Ovary (tissue), 9 donors: ENCODE data around the gene CPVL. TPM values are rescaled to one million over a fixed set of nuclear protein-coding genes. Genes with fewer than 3 reads are reported as not detected.

Experiments used
- DNase-seq, 5 donors: peaks; one replicate each; pipeline ENCODE4 v3.0.0-alpha.2; 2019 to 2020
- H3K27ac ChIP-seq, 2 donors: fragments of 200-600 bp; one replicate each; pipeline versions ENCODE4 v1.5.1 to v1.8.0; 2019 to 2022
- H3K27me3 ChIP-seq: fragments of 200-600 bp; one replicate; pipeline ENCODE4 v1.8.0; 2022
- H3K36me3 ChIP-seq: fragments of 200-600 bp; sonication (generic); one replicate; pipeline ENCODE4 v1.5.1; 2019
- H3K4me1 ChIP-seq: one replicate; pipeline ENCODE4 v1.8.1; 2013; ENCODE audit warnings: mild to moderate bottlenecking, moderate library complexity; ENCODE audit not compliant: insufficient read depth
- H3K4me3 ChIP-seq: fragments of 200-600 bp; sonication (generic); one replicate; pipeline ENCODE4 v1.5.1; 2017
- H3K9me3 ChIP-seq, 2 donors: fragments of 200-600 bp in 1 of 2; sonication (generic) in 1 of 2; one replicate each; pipeline versions ENCODE4 v1.5.1 to v1.8.1; 2013 to 2019; ENCODE audit warnings: mild to moderate bottlenecking in 1 of 2, moderate library complexity in 1 of 2
- CTCF ChIP-seq, 3 donors: fragments of 450-650 bp in 2 of 3; fragments of 200-600 bp in 1 of 3; IDR thresholded peaks; one replicate each; pipeline versions ENCODE4 v1.5.1 to v1.8.0; 2016 to 2022; ENCODE audit warnings: antibody characterized with exemption in 3 of 3, mild to moderate bottlenecking in 1 of 3
- EP300 ChIP-seq: sonication (generic); formaldehyde crosslinking; IDR thresholded peaks from one replicate; pipeline ENCODE4 v1.6.1; 2017; ENCODE audit warnings: antibody characterized with exemption
- POLR2A ChIP-seq: fragments of 450-650 bp; IDR thresholded peaks from one replicate; pipeline ENCODE4 v1.6.1; 2017; ENCODE audit warnings: antibody characterized with exemption, mild to moderate bottlenecking, moderate library complexity
- WGBS, 3 donors: extraction: QIAGEN DNeasy Blood & Tissue Kit in 1 of 3; methylation state at CpG; one replicate each; pipeline versions ENCODE4 v1.1.5 to v1.1.7; 2013 to 2017; 5-methylcytosine and 5-hydroxymethylcytosine counted together
- intact Hi-C, 4 donors: fragments of 100-400 bp; cut with DNase I; formaldehyde crosslinking; loops; one replicate each; pipeline versions ENCODE4 v1.11.0 to v1.15.1; 2022 to 2023
- polyA plus RNA-seq, 2 donors: library from polyadenylated mRNA; stranded (reverse); fragments of 200-250 nt in 1 of 2; fragments of 350-450 nt in 1 of 2; fragmentation: Illumina TruSeq in 1 of 2; extraction: RNeasy Lipid Tissue Mini Kit (QIAGEN cat#74804) in 1 of 2; gene quantifications; one replicate each; pipeline ENCODE4 v1.2.3, GENCODE V29; 2013 to 2014
- total RNA-seq, 7 donors: library from RNA; depleted of rRNA in 2 of 7; stranded (reverse); fragments of >200 nt in 2 of 7; fragmentation: NEBNext Ultra II Directional in 3 of 7; extraction: Animal tissue kit (Norgen Biotek cat#: 25700) in 3 of 7; gene quantifications; one replicate each; pipeline versions ENCODE4 v1.1.0 to v1.2.4, GENCODE V29; 2016 to 2023
- donor health status: DM: no; HTN: no; CAD: no; lungs with moderate emphysema.
- donor health status: DM: no; HTN: no; CAD: no.
- donor health status: Bipolar disorder and iron deficiency.
- donor health status: DM: yes; HTN: yes; CAD: no.
- donor health status: DM: no; HTN: no; CAD: no.
- donor health status: DM: yes; HTN: yes; CAD: no.

Gene CPVL
- total and polyA plus RNA-seq, 9 donors = 10.6 to 88.9 (median 20.9) TPM

GRCh38 chr7:29086545-29086944 lies 59.8 kb downstream of the CPVL start:
- DNase-seq = no peak
- H3K4me3 ChIP-seq = no peak overlapping the region

GRCh38 chr7:29084832-29085231 lies 61.5 kb downstream of the CPVL start:
- TF ChIP-seq POLR2A = no peak
- no peak for TF ChIP-seq CTCF (IDR thresholded peaks at IDR 0.05)
- no peak for TF ChIP-seq EP300
- no peaks in the 10 kb centered on the region for H3K27me3 ChIP-seq
- H3K36me3 ChIP-seq = no peaks in the 10 kb centered on the region
- no peak overlapping the region for H3K27ac ChIP-seq
- H3K4me1 ChIP-seq = no peaks in the 10 kb centered on the region
- intact Hi-C loops = no loop called here
- H3K4me3 ChIP-seq = no peak overlapping the region
- no peaks in the 10 kb centered on the region for H3K9me3 ChIP-seq
- DNase-seq = no peak

More at GRCh38 chr7:29086545-29086944, 59.8 kb downstream of the CPVL start:
- no peaks in the 10 kb centered on the region for H3K9me3 ChIP-seq
- no peaks in the 10 kb centered on the region for H3K27me3 ChIP-seq
- no peaks in the 10 kb centered on the region for H3K36me3 ChIP-seq
- peaks cover 4% of the 10 kb centered on the region for H3K4me1 ChIP-seq
- intact Hi-C loops = no loop called here
- H3K27ac ChIP-seq = no peak overlapping the region
- 79 to 92% (median 90%) methylated on average over 2 of the region's 2 CpGs for WGBS, 3 donors
- TF ChIP-seq POLR2A (no peak), CTCF (IDR thresholded peaks at IDR 0.05) (no peak), EP300 (no peak)

GRCh38 chr7:29080803-29081202 lies 65.5 kb downstream of the CPVL start:
- Histone ChIP-seq H3K9me3 (no peaks in the 10 kb centered on the region), H3K27ac (no peak overlapping the region), H3K36me3 (no peaks in the 10 kb centered on the region), H3K4me1 (no peaks in the 10 kb centered on the region), H3K27me3 (no peaks in the 10 kb centered on the region), H3K4me3 (no peak overlapping the region)
- intact Hi-C loops = no loop called here
- 69 to 77% (median 74%) methylated on average over 7 of the region's 7 CpGs for WGBS, 3 donors
- DNase-seq = no peak
- TF ChIP-seq CTCF (IDR thresholded peaks at IDR 0.05) (no peak), EP300 (no peak), POLR2A (no peak)

- intact Hi-C loops = no loop called here
- Histone ChIP-seq H3K27ac (no peak overlapping the region), H3K4me3 (no peak overlapping the region), H3K36me3 (no peaks in the 10 kb centered on the region), H3K4me1 (no peaks in the 10 kb centered on the region), H3K9me3 (no peaks in the 10 kb centered on the region), H3K27me3 (no peaks in the 10 kb centered on the region)
- TF ChIP-seq EP300 (no peak), POLR2A (no peak), CTCF (IDR thresholded peaks at IDR 0.05) (no peak)
- WGBS, 3 donors = 64 to 68% (median 67%) methylated on average over 4 of the region's 4 CpGs
- no peak for DNase-seq
These were observed 67.8 kb downstream of the CPVL start for GRCh38 chr7:29078311-29079260.
